Peyer's patch (tissue), 4 donors: ENCODE data around the gene TPP1. TPM values are rescaled to one million over a fixed set of nuclear protein-coding genes. Genes with fewer than 3 reads are reported as not detected.

Experiments used
- DNase-seq, 3 donors: peaks; one replicate each; pipeline ENCODE4 v3.0.0-alpha.2; 2017 to 2019
- H3K27ac ChIP-seq, 4 donors: fragments of 200-600 bp; sonication (generic); one replicate each; pipeline ENCODE4 v1.5.1; 2016 to 2019
- H3K27me3 ChIP-seq, 2 donors: fragments of 200-600 bp; sonication (generic); one replicate each; pipeline ENCODE4 v1.5.1; 2019
- H3K36me3 ChIP-seq, 3 donors: fragments of 200-600 bp; sonication (generic); one replicate each; pipeline ENCODE4 v1.5.1; 2016 to 2019
- H3K4me1 ChIP-seq, 4 donors: fragments of 200-600 bp; sonication (generic); one replicate each; pipeline ENCODE4 v1.5.1; 2016 to 2019
- H3K4me3 ChIP-seq, 4 donors: fragments of 200-600 bp; sonication (generic); 1 replicate in 3 of 4; 2 replicates in 1 of 4; pipeline ENCODE4 v1.5.1; 2016 to 2019; ENCODE audit warnings: mild to moderate bottlenecking in 1 of 4
- H3K9me3 ChIP-seq, 4 donors: fragments of 200-600 bp; sonication (generic); one replicate each; pipeline ENCODE4 v1.5.1; 2016 to 2019; ENCODE audit warnings: mild to moderate bottlenecking in 1 of 4
- POLR2A ChIP-seq, 2 donors: fragments of 450-650 bp; IDR thresholded peaks; one replicate each; pipeline ENCODE4 v1.5.1; 2017; ENCODE audit warnings: antibody characterized with exemption in 2 of 2, mild to moderate bottlenecking in 2 of 2, moderate library complexity in 2 of 2
- total RNA-seq, 4 donors: library from RNA; depleted of rRNA; stranded (reverse); fragments of >200 nt; gene quantifications; one replicate each; pipeline ENCODE4 v1.1.0, GENCODE V29; 2016
- TF ChIP-seq, protein P1 (sequence below), 6 experiments: fragments of 450-650 bp in 4 of 6; fragments of 200-600 bp in 2 of 6; sonication (generic) in 1 of 6; IDR thresholded peaks; one replicate each; pipeline ENCODE4 v1.5.1; 2017 to 2019; ENCODE audit warnings: antibody characterized with exemption in 6 of 6, mild to moderate bottlenecking in 3 of 6, moderate library complexity in 1 of 6

Gene TPP1
- total RNA-seq, 4 donors from 2014 or later: 79.2 to 232 (median 134) TPM

DNA sequence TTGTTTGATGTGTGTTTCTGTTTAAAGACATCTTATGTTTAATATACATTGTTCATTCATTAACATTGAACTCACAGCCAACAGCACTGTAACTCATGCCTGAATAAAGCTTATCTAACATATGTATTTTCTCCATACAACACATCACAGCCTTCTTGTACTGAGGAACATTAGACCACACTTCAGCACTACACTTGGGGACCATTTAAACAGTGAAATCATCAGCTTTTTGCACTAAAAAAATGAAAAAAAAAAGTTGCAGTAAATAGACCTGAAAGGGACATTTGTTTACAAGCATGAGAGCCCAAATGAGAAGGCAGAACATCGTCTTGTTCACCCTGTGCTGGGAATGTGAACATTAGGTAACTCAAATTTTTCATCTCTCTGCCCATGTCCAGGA, 15.3 kb upstream of the TPP1 start:
- TF ChIP-seq, protein P1, sequence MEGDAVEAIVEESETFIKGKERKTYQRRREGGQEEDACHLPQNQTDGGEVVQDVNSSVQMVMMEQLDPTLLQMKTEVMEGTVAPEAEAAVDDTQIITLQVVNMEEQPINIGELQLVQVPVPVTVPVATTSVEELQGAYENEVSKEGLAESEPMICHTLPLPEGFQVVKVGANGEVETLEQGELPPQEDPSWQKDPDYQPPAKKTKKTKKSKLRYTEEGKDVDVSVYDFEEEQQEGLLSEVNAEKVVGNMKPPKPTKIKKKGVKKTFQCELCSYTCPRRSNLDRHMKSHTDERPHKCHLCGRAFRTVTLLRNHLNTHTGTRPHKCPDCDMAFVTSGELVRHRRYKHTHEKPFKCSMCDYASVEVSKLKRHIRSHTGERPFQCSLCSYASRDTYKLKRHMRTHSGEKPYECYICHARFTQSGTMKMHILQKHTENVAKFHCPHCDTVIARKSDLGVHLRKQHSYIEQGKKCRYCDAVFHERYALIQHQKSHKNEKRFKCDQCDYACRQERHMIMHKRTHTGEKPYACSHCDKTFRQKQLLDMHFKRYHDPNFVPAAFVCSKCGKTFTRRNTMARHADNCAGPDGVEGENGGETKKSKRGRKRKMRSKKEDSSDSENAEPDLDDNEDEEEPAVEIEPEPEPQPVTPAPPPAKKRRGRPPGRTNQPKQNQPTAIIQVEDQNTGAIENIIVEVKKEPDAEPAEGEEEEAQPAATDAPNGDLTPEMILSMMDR (IDR thresholded peaks at IDR 0.05): no peak
- TF ChIP-seq POLR2A (IDR thresholded peaks at IDR 0.05): no peak
- H3K27me3 ChIP-seq: no peaks in the 10 kb centered on the region
- H3K9me3 ChIP-seq: no peaks in the 10 kb centered on the region
- H3K36me3 ChIP-seq: peaks cover 0 to 23% (median 0%) of the 10 kb centered on the region in 3 donors
- no peak for DNase-seq
- peak overlapping the region in 2 of 4 donors; percentile 42 to 68 for H3K27ac ChIP-seq
- H3K4me3 ChIP-seq: no peak overlapping the region
- peaks cover 0 to 28% (median 0%) of the 10 kb centered on the region in 4 donors for H3K4me1 ChIP-seq

DNA sequence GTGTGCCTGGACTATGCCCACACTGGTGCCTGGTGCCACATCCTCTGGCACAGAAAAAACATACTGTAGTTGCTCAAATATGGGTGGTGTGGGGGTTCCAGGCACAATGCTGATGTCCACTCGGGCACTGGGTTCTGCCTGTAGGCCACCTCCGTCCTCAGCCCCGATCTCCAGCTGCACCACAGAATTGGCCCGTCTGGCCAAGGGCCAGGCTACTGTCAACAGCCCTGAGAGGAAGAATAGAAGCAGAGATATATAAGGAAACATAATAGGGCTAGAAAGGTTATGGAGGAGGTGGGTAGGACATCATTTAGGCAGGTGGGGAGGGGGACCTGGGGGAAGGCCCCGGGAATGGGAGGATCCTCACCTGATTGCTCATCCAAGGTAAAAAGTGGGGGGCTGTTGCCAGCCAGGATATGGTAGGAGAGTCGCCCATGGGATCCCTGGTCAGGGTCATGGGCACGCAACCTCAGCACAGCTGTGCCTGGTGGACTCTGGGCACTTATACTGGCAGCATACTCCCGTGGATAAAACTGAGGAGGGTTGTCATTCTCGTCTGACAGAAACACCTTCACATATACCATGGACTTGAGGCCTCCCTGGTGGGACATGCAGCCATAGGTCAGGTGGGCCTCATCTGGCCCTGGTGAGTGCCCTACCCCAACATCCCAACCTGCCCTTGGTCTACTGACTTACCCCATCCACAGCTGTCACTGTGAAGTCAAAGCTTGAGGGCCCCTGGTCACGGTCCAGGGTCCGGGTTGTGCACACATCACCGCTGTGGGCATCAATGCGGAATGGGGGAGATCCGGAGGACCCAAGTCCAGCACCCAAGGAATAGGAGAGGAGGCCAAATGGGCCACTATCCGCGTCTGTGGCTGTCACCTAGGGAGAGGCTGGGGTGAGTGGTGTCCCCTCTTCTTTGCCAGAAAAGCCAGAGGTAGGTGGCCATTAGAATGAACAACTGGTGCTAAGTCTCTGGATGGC, 14.5 kb upstream of the TPP1 start:
- DNase-seq: no peak
- H3K27me3 ChIP-seq: no peaks in the 10 kb centered on the region
- H3K27ac ChIP-seq: no peak overlapping the region
- no peak for TF ChIP-seq POLR2A (IDR thresholded peaks at IDR 0.05)
- TF ChIP-seq, protein P1 (IDR thresholded peaks at IDR 0.05): no peak
- H3K9me3 ChIP-seq: no peaks in the 10 kb centered on the region
- no peak overlapping the region for H3K4me3 ChIP-seq
- H3K4me1 ChIP-seq: peaks cover 0 to 25% (median 0%) of the 10 kb centered on the region in 4 donors
- H3K36me3 ChIP-seq: peaks cover 0 to 24% (median 0%) of the 10 kb centered on the region in 3 donors

DNA sequence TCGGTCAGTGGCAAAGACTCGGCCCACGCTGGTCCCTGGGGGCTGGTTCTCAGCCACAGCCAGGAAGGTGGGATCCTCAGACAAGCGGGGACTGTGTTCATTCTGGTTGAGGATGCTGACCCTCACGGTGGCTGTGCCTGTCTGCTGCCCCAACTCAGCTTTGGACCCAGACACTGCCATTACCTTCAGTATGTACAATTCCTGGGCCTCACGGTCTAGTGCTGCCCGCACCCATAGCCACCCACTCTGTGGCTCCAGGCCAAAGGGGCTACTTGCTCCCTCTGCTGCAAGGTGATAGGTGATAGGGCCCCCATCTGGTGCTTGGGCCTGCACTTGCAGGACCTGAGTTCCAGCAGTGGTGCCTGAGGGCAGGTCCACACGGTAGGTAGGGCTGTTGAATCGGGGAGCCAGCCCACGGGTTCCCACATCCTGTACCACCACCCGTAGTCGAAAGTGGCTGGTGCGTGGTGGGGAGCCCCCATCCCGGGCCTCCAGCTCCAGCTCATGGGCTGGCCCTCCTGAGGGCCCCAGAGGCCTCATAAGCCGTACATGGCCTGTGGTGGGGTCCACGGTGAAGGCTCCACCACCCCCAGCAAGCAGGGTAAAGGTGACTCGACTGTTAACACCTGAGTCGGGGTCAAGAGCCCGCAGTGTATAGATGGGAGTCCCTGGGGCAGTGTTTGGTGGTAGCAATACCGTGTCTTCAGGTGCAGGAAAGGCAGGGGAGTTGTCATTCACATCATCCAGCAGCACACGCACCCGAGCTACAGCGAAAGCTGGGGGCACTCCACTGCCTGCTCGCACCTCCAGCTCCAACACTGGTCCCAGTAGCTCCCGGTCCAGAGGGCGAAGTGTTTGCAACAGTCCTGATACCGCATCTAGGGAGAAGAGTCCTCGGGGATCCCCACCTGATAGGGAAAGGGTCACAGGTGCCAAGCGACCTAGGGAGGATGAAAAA, 13.2 kb upstream of the TPP1 start:
- Histone ChIP-seq H3K27me3 (no peaks in the 10 kb centered on the region), H3K4me1 (peaks cover 0 to 16% (median under 1%) of the 10 kb centered on the region in 4 donors), H3K36me3 (peaks cover 0 to 24% (median 0%) of the 10 kb centered on the region in 3 donors), H3K9me3 (no peaks in the 10 kb centered on the region), H3K4me3 (no peak overlapping the region), H3K27ac (no peak overlapping the region)
- no peak for TF ChIP-seq POLR2A (IDR thresholded peaks at IDR 0.05)
- TF ChIP-seq, protein P1 (IDR thresholded peaks at IDR 0.05): no peak
- DNase-seq: no peak

DNA sequence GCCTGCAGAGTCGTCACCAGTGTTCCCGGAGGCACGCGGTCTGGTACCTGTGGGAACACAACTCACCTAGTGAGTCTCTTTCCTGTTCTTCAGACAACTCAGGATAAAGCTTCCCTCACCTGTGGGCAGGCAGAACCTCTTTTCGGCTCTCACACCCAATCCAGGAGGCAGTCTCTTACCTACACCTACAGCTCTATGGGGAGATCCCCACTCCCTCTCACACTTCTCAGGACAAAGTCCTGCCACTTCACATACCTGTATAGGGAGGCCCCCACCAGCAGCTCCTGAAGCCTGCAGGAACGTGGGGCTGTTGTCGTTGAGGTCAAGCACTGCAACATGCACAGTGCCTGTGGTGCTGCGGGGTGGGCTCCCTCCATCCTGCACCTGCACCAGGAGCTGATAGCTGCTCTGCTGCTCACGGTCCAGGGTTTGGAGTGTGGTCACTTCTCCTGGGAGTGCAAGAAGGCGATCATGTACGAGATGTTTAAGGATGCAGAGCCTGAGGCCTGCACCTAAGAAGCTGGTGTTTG, 12.2 kb upstream of the TPP1 start:
- no peak overlapping the region for H3K27ac ChIP-seq
- H3K9me3 ChIP-seq: no peaks in the 10 kb centered on the region
- no peak for DNase-seq
- no peak overlapping the region for H3K4me3 ChIP-seq
- TF ChIP-seq, protein P1 (IDR thresholded peaks at IDR 0.05): no peak
- no peak for TF ChIP-seq POLR2A (IDR thresholded peaks at IDR 0.05)
- H3K36me3 ChIP-seq: peaks cover 0 to 30% (median 0%) of the 10 kb centered on the region in 3 donors
- H3K27me3 ChIP-seq: no peaks in the 10 kb centered on the region
- peaks cover 0 to 15% (median 3%) of the 10 kb centered on the region in 4 donors for H3K4me1 ChIP-seq
